C4-2B (cell line): Measurements from ENCODE around the gene BARX2.

ENCODE experiments used
- CTCF ChIP-seq: fragments of 450-650 bp; conservative IDR thresholded peaks from 2 replicates; pipeline ENCODE4 v1.5.1; 2017; ENCODE audit warnings: mild to moderate bottlenecking
- ZFX ChIP-seq: fragments of 450-650 bp; IDR thresholded peaks from 2 replicates; pipeline ENCODE4 v1.6.1; 2017

DNA sequence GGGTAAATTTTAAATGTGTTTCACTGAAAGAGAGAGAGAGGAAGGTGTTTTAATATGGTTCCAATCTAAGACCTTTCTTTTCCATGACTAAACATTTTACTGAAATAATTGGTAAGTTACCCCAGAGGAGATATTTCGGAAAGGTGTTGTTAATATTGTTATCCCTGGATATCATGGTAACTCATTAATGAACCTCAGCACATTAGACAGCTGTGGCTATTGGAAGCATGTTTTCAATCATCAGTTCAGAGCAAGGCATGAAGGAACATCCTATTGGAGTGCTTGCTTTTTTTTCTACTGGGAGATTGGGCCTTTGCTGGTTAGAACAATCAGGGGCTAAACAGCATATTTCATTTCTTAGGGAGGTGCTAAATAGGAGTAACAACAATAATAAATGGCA, 11.8 kb downstream of the BARX2 start:
- TF ChIP-seq ZFX (no peak), CTCF (no peak)
